Measurements from ENCODE around the gene PEX14.

DNA sequence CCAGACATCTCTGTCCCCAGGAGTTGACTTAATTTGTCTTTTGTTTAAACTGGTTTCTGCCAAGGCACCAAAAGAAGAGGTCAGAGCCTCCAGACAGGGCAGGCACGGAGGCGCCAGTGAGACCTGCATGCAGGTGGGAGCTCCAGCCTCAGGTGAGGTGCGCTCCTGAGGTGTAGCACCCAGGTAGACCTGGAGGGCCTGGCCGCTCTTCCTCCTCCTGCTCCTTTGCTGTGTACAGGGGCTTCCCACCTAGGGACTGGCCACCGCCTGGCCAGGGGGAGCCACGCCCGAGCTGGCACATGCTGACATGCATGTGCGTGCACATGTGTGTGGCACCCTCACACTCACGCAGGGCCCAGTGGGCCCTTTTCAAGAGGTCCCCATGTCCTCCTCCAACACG, 158.7 kb downstream of the PEX14 start:
- TF ChIP-seq, protein P1, sequence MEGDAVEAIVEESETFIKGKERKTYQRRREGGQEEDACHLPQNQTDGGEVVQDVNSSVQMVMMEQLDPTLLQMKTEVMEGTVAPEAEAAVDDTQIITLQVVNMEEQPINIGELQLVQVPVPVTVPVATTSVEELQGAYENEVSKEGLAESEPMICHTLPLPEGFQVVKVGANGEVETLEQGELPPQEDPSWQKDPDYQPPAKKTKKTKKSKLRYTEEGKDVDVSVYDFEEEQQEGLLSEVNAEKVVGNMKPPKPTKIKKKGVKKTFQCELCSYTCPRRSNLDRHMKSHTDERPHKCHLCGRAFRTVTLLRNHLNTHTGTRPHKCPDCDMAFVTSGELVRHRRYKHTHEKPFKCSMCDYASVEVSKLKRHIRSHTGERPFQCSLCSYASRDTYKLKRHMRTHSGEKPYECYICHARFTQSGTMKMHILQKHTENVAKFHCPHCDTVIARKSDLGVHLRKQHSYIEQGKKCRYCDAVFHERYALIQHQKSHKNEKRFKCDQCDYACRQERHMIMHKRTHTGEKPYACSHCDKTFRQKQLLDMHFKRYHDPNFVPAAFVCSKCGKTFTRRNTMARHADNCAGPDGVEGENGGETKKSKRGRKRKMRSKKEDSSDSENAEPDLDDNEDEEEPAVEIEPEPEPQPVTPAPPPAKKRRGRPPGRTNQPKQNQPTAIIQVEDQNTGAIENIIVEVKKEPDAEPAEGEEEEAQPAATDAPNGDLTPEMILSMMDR (IDR thresholded peaks at IDR 0.05), result no peak
- TF ChIP-seq SIN3A (IDR thresholded peaks at IDR 0.05; ENCODE audit: borderline replicate concordance, insufficient read depth, low read depth, low read length), result no peak
- no peak for TF ChIP-seq TCF7L2 (IDR thresholded peaks at IDR 0.05; ENCODE audit: low read depth, low read length)

Measured in Panc1 (cell line).